ENCODE results near the gene TSPAN18.

The TSPAN18 gene

GRCh38 chr11:44774731-44775130, 48.0 kb downstream of the TSPAN18 start:
- H3K4me2 ChIP-seq (ENCODE audit: low read length): no peak overlapping the region
- no peaks in the 10 kb centered on the region for H3K36me3 ChIP-seq (ENCODE audit: control insufficient read depth, low read length)
- H3K4me3 ChIP-seq (ENCODE audit: low read length): no peak overlapping the region
- H3K27ac ChIP-seq (ENCODE audit: low read depth, low read length): no peak overlapping the region
- no peaks in the 10 kb centered on the region for H4K20me1 ChIP-seq (ENCODE audit: control insufficient read depth, insufficient read depth, low read depth, low read length)
- peaks cover 6% of the 10 kb centered on the region; the same call in 1 of the 2 replicates for H3K27me3 ChIP-seq (ENCODE audit: control insufficient read depth, low read length)
- no peaks in the 10 kb centered on the region for H3K4me1 ChIP-seq (ENCODE audit: control insufficient read depth, low read length)
- no peak for TF ChIP-seq CTCF (IDR thresholded peaks at IDR 0.05; ENCODE audit: low read depth, low read length, poor library complexity, severe bottlenecking)
- no peak for TF ChIP-seq EZH2phosphoT487 (IDR thresholded peaks at IDR 0.05; ENCODE audit: borderline replicate concordance, low read length)
- no peaks in the 10 kb centered on the region for H3F3A ChIP-seq (ENCODE audit: control insufficient read depth, insufficient read depth)
- H3K79me2 ChIP-seq (ENCODE audit: control insufficient read depth, low read length): no peaks in the 10 kb centered on the region
- H3K9me3 ChIP-seq (ENCODE audit: control insufficient read depth, insufficient read depth, low read length): no peaks in the 10 kb centered on the region
- no peaks in the 10 kb centered on the region for H3K9me2 ChIP-seq (replicated peaks; ENCODE audit: control insufficient read depth, low read length)

- H3F3A ChIP-seq (ENCODE audit: control insufficient read depth, insufficient read depth): no peaks in the 10 kb centered on the region
- no peak overlapping the region for H3K4me2 ChIP-seq (ENCODE audit: low read length)
- H3K9me2 ChIP-seq (replicated peaks; ENCODE audit: control insufficient read depth, low read length): no peaks in the 10 kb centered on the region
- H3K27ac ChIP-seq (ENCODE audit: low read depth, low read length): no peak overlapping the region
- H4K20me1 ChIP-seq (ENCODE audit: control insufficient read depth, insufficient read depth, low read depth, low read length): no peaks in the 10 kb centered on the region
- no peaks in the 10 kb centered on the region for H3K36me3 ChIP-seq (ENCODE audit: control insufficient read depth, low read length)
- H3K9me3 ChIP-seq (ENCODE audit: control insufficient read depth, insufficient read depth, low read length): no peaks in the 10 kb centered on the region
- H3K4me3 ChIP-seq (ENCODE audit: low read length): no peak overlapping the region
- TF ChIP-seq EZH2phosphoT487 (IDR thresholded peaks at IDR 0.05; ENCODE audit: borderline replicate concordance, low read length) (no peak), CTCF (IDR thresholded peaks at IDR 0.05; ENCODE audit: low read depth, low read length, poor library complexity, severe bottlenecking) (peak; percentile 95)
- H3K79me2 ChIP-seq (ENCODE audit: control insufficient read depth, low read length): no peaks in the 10 kb centered on the region
- H3K4me1 ChIP-seq (ENCODE audit: control insufficient read depth, low read length): no peaks in the 10 kb centered on the region
- peaks cover 4% of the 10 kb centered on the region; the same call in 1 of the 2 replicates for H3K27me3 ChIP-seq (ENCODE audit: control insufficient read depth, low read length)
These were observed 48.7 kb downstream of the TSPAN18 start for GRCh38 chr11:44775366-44775984.

- H3K27ac ChIP-seq (ENCODE audit: low read depth, low read length): no peak overlapping the region
- H3K4me3 ChIP-seq (ENCODE audit: low read length): no peak overlapping the region
- H3K36me3 ChIP-seq (ENCODE audit: control insufficient read depth, low read length): no peaks in the 10 kb centered on the region
- no peaks in the 10 kb centered on the region for H4K20me1 ChIP-seq (ENCODE audit: control insufficient read depth, insufficient read depth, low read depth, low read length)
- TF ChIP-seq CTCF (IDR thresholded peaks at IDR 0.05; ENCODE audit: low read depth, low read length, poor library complexity, severe bottlenecking): no peak
- TF ChIP-seq EZH2phosphoT487 (IDR thresholded peaks at IDR 0.05; ENCODE audit: borderline replicate concordance, low read length): no peak
- no peaks in the 10 kb centered on the region for H3K4me1 ChIP-seq (ENCODE audit: control insufficient read depth, low read length)
- no peaks in the 10 kb centered on the region for H3K9me3 ChIP-seq (ENCODE audit: control insufficient read depth, insufficient read depth, low read length)
- no peaks in the 10 kb centered on the region for H3K79me2 ChIP-seq (ENCODE audit: control insufficient read depth, low read length)
- H3K9me2 ChIP-seq (replicated peaks; ENCODE audit: control insufficient read depth, low read length): no peaks in the 10 kb centered on the region
- no peaks in the 10 kb centered on the region for H3F3A ChIP-seq (ENCODE audit: control insufficient read depth, insufficient read depth)
- H3K27me3 ChIP-seq (ENCODE audit: control insufficient read depth, low read length): peaks cover under 1% of the 10 kb centered on the region; the same call in 1 of the 2 replicates
- H3K4me2 ChIP-seq (ENCODE audit: low read length): no peak overlapping the region
These were observed 49.3 kb downstream of the TSPAN18 start for GRCh38 chr11:44775985-44776446.

All from DOHH2 (cell line).